H1 (cell line): ENCODE data around the gene ART5. TPM values are rescaled to one million over a fixed set of nuclear protein-coding genes. Genes with fewer than 3 reads are reported as not detected.

Experiments
- CTCF ChIA-PET: fragments of 300-600 bp; sonication (Branson Sonifier 250); formaldehyde crosslinking; loops from one replicate; lab custom pipeline; 2021; ENCODE audit not compliant: partially characterized antibody; lab: Charles Lee
- POLR2A ChIA-PET: fragments of 300-600 bp; sonication (Branson Sonifier 250); formaldehyde crosslinking; loops from one replicate; lab custom pipeline; 2021; ENCODE audit warnings: inconsistent platforms; ENCODE audit not compliant: partially characterized antibody; lab: Charles Lee
- DNase-seq, 2 experiments: peaks; one replicate each; pipeline versions ENCODE4 v3.0.0 to v3.0.0-alpha.2; 2010 to 2022; ENCODE audit warnings: low spot score in 2 of 2, low read depth in 1 of 2, mixed read lengths in 1 of 2
- FAIRE-seq: peaks from 2 replicates; lab custom pipeline; 2011; peaks lifted over from hg19 to GRCh38; lab: Jason Lieb, UNC
- H2AFZ ChIP-seq: 2 replicates; pipeline ENCODE4 v1.8.1; 2012; ENCODE audit warnings: low read length, inconsistent platforms
- H2AK5ac ChIP-seq: 2 replicates; pipeline ENCODE4 v1.6.1; 2013; ENCODE audit warnings: low read depth, low read length
- H2BK120ac ChIP-seq: replicated peaks from 2 replicates; pipeline ENCODE3; 2013; ENCODE audit warnings: low read depth, low read length, inconsistent platforms
- H2BK12ac ChIP-seq: 2 replicates; pipeline ENCODE4 v1.6.1; 2013; ENCODE audit warnings: low read depth, low read length
- H2BK15ac ChIP-seq: 2 replicates; pipeline ENCODE4 v1.6.1; 2013; ENCODE audit warnings: low read length
- H2BK20ac ChIP-seq: 2 replicates; pipeline ENCODE4 v1.6.1; 2013; ENCODE audit warnings: low read length
- H2BK5ac ChIP-seq: 2 replicates; pipeline ENCODE4 v1.6.1; 2013; ENCODE audit warnings: low read depth, low read length
- H3K14ac ChIP-seq: 2 replicates; pipeline ENCODE4 v1.6.1; 2013; ENCODE audit warnings: inconsistent platforms; ENCODE audit not compliant: insufficient read length
- H3K18ac ChIP-seq: 2 replicates; pipeline ENCODE4 v1.6.1; 2013; ENCODE audit warnings: low read length; ENCODE audit errors: extremely low read depth
- H3K23ac ChIP-seq: 2 replicates; pipeline ENCODE4 v1.6.1; 2013; ENCODE audit warnings: inconsistent platforms; ENCODE audit not compliant: insufficient read length
- H3K23me2 ChIP-seq: 2 replicates; pipeline ENCODE4 v1.6.1; 2013; ENCODE audit warnings: low read depth, low read length
- H3K27ac ChIP-seq: 2 replicates; pipeline ENCODE4 v1.6.1; 2011; ENCODE audit warnings: low read depth, low read length, inconsistent platforms
- H3K27me3 ChIP-seq, 4 experiments: replicated peaks in 1 of 4; 1 replicate in 1 of 4; 2 replicates in 3 of 4; pipeline versions ENCODE4 v1.6.1 to v1.8.1; 2011 to 2013; ENCODE audit warnings: low read length in 3 of 4, mild to moderate bottlenecking in 3 of 4, inconsistent platforms in 2 of 4, mixed read lengths in 2 of 4, moderate library complexity in 1 of 4; ENCODE audit not compliant: control insufficient read depth in 3 of 4, insufficient read depth in 3 of 4; ENCODE audit errors: extremely low read depth in 1 of 4
- H3K36me3 ChIP-seq, 4 experiments: 2 replicates each; pipeline versions ENCODE4 v1.6.1 to v1.8.1; 2011 to 2013; ENCODE audit warnings: mild to moderate bottlenecking in 4 of 4, low read length in 3 of 4, moderate library complexity in 2 of 4, control low read depth in 1 of 4, inconsistent platforms in 1 of 4; ENCODE audit not compliant: insufficient read depth in 4 of 4, control insufficient read depth in 2 of 4
- H3K4ac ChIP-seq: replicated peaks from 2 replicates; pipeline ENCODE3; 2013; ENCODE audit warnings: low read length, low read depth, mixed read lengths, inconsistent platforms; ENCODE audit not compliant: insufficient read length
- H3K4me1 ChIP-seq, 4 experiments: replicated peaks in 1 of 4; 1 replicate in 1 of 4; 2 replicates in 3 of 4; pipeline versions ENCODE4 v1.6.1 to v1.8.1; 2011 to 2013; ENCODE audit warnings: low read length in 3 of 4, inconsistent platforms in 2 of 4, mixed read lengths in 1 of 4; ENCODE audit not compliant: insufficient read depth in 4 of 4, control insufficient read depth in 3 of 4
- H3K4me2 ChIP-seq, 2 experiments: 2 replicates each; pipeline versions ENCODE4 v1.6.1 to v1.8.1; 2011 to 2013; ENCODE audit warnings: low read depth in 2 of 2, low read length in 2 of 2, control low read depth in 1 of 2, inconsistent platforms in 1 of 2, mild to moderate bottlenecking in 1 of 2; ENCODE audit not compliant: insufficient read depth in 1 of 2
- H3K4me3 ChIP-seq, 4 experiments: fragments of 200-600, 300-600 bp in 1 of 4; sonication (generic), shearing (Covaris generic), sonication (Bioruptor Twin) in 1 of 4; 2 replicates each; pipeline versions ENCODE4 v1.5.1 to v1.8.1; 2011 to 2016; ENCODE audit warnings: low read length in 4 of 4, low read depth in 3 of 4, control low read depth in 2 of 4, inconsistent platforms in 2 of 4, mild to moderate bottlenecking in 2 of 4, mixed read lengths in 1 of 4, moderate library complexity in 1 of 4; ENCODE audit not compliant: insufficient read depth in 2 of 4; ENCODE audit errors: extremely low read depth in 1 of 4
- H3K56ac ChIP-seq: replicated peaks from 2 replicates; pipeline ENCODE3; 2013; ENCODE audit warnings: low read depth, mild to moderate bottlenecking, mixed read lengths, low read length, inconsistent platforms; ENCODE audit not compliant: insufficient read length
- H3K79me1 ChIP-seq: 2 replicates; pipeline ENCODE4 v1.6.1; 2013; ENCODE audit warnings: low read depth, low read length, control low read depth
- H3K79me2 ChIP-seq, 2 experiments: 2 replicates each; pipeline versions ENCODE4 v1.6.1 to v1.8.1; 2012 to 2013; ENCODE audit warnings: low read length in 2 of 2, mild to moderate bottlenecking in 2 of 2, inconsistent platforms in 1 of 2; ENCODE audit not compliant: insufficient read depth in 2 of 2, control insufficient read depth in 1 of 2
- H3K9ac ChIP-seq, 4 experiments: replicated peaks in 1 of 4; 1 replicate in 1 of 4; 2 replicates in 3 of 4; pipeline versions ENCODE4 v1.6.1 to v1.8.1; 2011 to 2013; ENCODE audit warnings: low read depth in 3 of 4, low read length in 3 of 4, control low read depth in 2 of 4, mild to moderate bottlenecking in 2 of 4, moderate library complexity in 2 of 4, inconsistent platforms in 1 of 4; ENCODE audit errors: extremely low read depth in 1 of 4
- H3K9me3 ChIP-seq, 2 experiments: 2 replicates each; pipeline versions ENCODE4 v1.6.1 to v1.8.1; 2012 to 2013; ENCODE audit warnings: mild to moderate bottlenecking in 2 of 2, moderate library complexity in 2 of 2, control low read depth in 1 of 2, inconsistent platforms in 1 of 2, low read depth in 1 of 2, low read length in 1 of 2, mixed read lengths in 1 of 2; ENCODE audit not compliant: insufficient read depth in 2 of 2
- H4K20me1 ChIP-seq, 2 experiments: replicated peaks in 1 of 2; 2 replicates each; pipeline versions ENCODE3 to v1.8.1; 2011 to 2013; ENCODE audit warnings: inconsistent platforms in 2 of 2, low read length in 2 of 2, mild to moderate bottlenecking in 1 of 2; ENCODE audit not compliant: insufficient read depth in 2 of 2, control insufficient read depth in 1 of 2
- H4K5ac ChIP-seq: 2 replicates; pipeline ENCODE4 v1.6.1; 2013; ENCODE audit warnings: low read length, low read depth, mixed read lengths, inconsistent platforms; ENCODE audit not compliant: insufficient read length
- H4K8ac ChIP-seq: 2 replicates; pipeline ENCODE4 v1.8.0; 2013; ENCODE audit warnings: mild to moderate bottlenecking, moderate library complexity, low read length, inconsistent platforms; ENCODE audit not compliant: insufficient read depth; ENCODE audit errors: extremely low read depth
- H4K91ac ChIP-seq: replicated peaks from 2 replicates; pipeline ENCODE3; 2013; ENCODE audit warnings: low read length, mixed read lengths, inconsistent platforms; ENCODE audit not compliant: insufficient read length
- BCL11A ChIP-seq, 2 experiments: IDR thresholded peaks; one replicate each; pipeline ENCODE4 v1.6.1; 2011; ENCODE audit warnings: low read depth in 2 of 2, low read length in 2 of 2, mild to moderate bottlenecking in 2 of 2
- CHD1 ChIP-seq: IDR thresholded peaks from 2 replicates; pipeline ENCODE4 v1.6.1; 2012; ENCODE audit warnings: low read depth, low read length, improper control_type of control experiment
- CREB1 ChIP-seq: IDR thresholded peaks from 2 replicates; pipeline ENCODE4 v1.6.1; 2012; ENCODE audit warnings: inconsistent platforms
- CTCF ChIP-seq, 3 experiments: IDR thresholded peaks; 1 replicate in 2 of 3; 2 replicates in 1 of 3; pipeline versions ENCODE4 v1.5.1 to v1.6.1; 2011; ENCODE audit warnings: low read length in 3 of 3, mild to moderate bottlenecking in 3 of 3, inconsistent platforms in 2 of 3, low read depth in 1 of 3, moderate library complexity in 1 of 3; ENCODE audit not compliant: insufficient read depth in 1 of 3; ENCODE audit errors: control extremely low read depth in 1 of 3
- KDM1A ChIP-seq: fragments of 200-600, 300-600 bp; sonication (generic); IDR thresholded peaks from 2 replicates; pipeline ENCODE4 v1.7.1; 2016; ENCODE audit warnings: mild to moderate bottlenecking, low read length, borderline replicate concordance
- MAX ChIP-seq: IDR thresholded peaks from 2 replicates; pipeline ENCODE4 v1.6.1; 2012; ENCODE audit warnings: inconsistent platforms
- NRF1 ChIP-seq: IDR thresholded peaks from 2 replicates; pipeline ENCODE4 v1.6.1; 2011; ENCODE audit warnings: mild to moderate bottlenecking, low read depth, low read length, improper control_type of control experiment
- RBBP5 ChIP-seq: IDR thresholded peaks from 2 replicates; pipeline ENCODE4 v1.7.1; 2012; ENCODE audit warnings: low read depth, mild to moderate bottlenecking, inconsistent platforms, low read length, moderate library complexity, borderline replicate concordance
- TAF7 ChIP-seq: optimal IDR thresholded peaks from 2 replicates; pipeline ENCODE3; 2011; ENCODE audit warnings: low read depth, mild to moderate bottlenecking, inconsistent platforms, low read length, moderate library complexity, borderline replicate concordance
- TCF12 ChIP-seq: IDR thresholded peaks from 2 replicates; pipeline ENCODE4 v1.6.1; 2011; ENCODE audit warnings: low read depth, mild to moderate bottlenecking, low read length
- USF2 ChIP-seq: IDR thresholded peaks from 2 replicates; pipeline ENCODE4 v1.6.1; 2011; ENCODE audit warnings: low read length, improper control_type of control experiment
- WGBS, 2 experiments: shearing (Covaris generic) in 1 of 2; methylation state at CpG; one replicate each; pipeline versions ENCODE4 v1.1.6 to v1.1.7; 2013 to 2015; ENCODE audit warnings: low lambda C conversion rate in 2 of 2, mixed read lengths in 2 of 2, inconsistent platforms in 1 of 2, low coverage in 1 of 2, missing lambda C conversion rate in 1 of 2; ENCODE audit not compliant: insufficient replicate concordance in 2 of 2, insufficient coverage in 1 of 2, insufficient read length in 1 of 2; ENCODE audit errors: extremely low coverage in 1 of 2, missing lambda C conversion rate in 1 of 2; 5-methylcytosine and 5-hydroxymethylcytosine counted together
- polyA plus RNA-seq, 7 experiments: library from polyadenylated mRNA; depleted of rRNA in 3 of 7; stranded (reverse) in 5 of 7; unstranded in 2 of 7; fragments of >200 nt in 5 of 7; fragments of 200-250 nt in 2 of 7; gene quantifications; 1 replicate in 5 of 7; 2 replicates in 1 of 7; 4 replicates in 1 of 7; pipeline versions ENCODE4 v1.2.1 to v1.2.3, GENCODE V29; 2011 to 2013; ENCODE audit warnings: missing spikeins in 2 of 7, mixed read lengths in 2 of 7
- total RNA-seq: library from RNA; stranded (reverse); fragmentation: NEBNext Ultra II Directional; extraction: Animal tissue kit (Norgen Biotek cat#: 25700); gene quantifications from 2 replicates; pipeline ENCODE4 v1.2.1, GENCODE V29; 2021

ART5 gene
- total and polyA plus RNA-seq, 2 of the 8 experiments (the other 6 are each of a cell fraction or from before 2014, with no cell fraction given): 6.0 to 7.5 TPM

GRCh38 chr11:3685923-3686322, 44.1 kb upstream of the ART5 start:
- Histone ChIP-seq H3K27ac (no peak overlapping the region), H4K5ac (no peak overlapping the region), H4K20me1 (peaks cover 0 to 2% of the 10 kb centered on the region in 2 experiments), H3K9me3 (no peaks in the 10 kb centered on the region), H3K56ac (no peak overlapping the region), H3K23me2 (no peaks in the 10 kb centered on the region), H3K9ac (no peak overlapping the region), H3K4me2 (no peak overlapping the region), H3K4me1 (no peaks in the 10 kb centered on the region), H3K36me3 (peaks cover 31 to 85% (median 58%) of the 10 kb centered on the region in 4 experiments), H2AK5ac (no peak overlapping the region), H2BK15ac (no peak overlapping the region), H3K4me3 (no peak overlapping the region), H2BK5ac (no peak overlapping the region), H3K27me3 (no peaks in the 10 kb centered on the region), H3K14ac (no peak overlapping the region), H2BK120ac (no peak overlapping the region), H3K23ac (no peak overlapping the region), H2BK20ac (no peak overlapping the region), H4K91ac (no peak overlapping the region), H2AFZ (no peak overlapping the region), H3K4ac (no peak overlapping the region), H4K8ac (no peak overlapping the region), H3K79me1 (no peaks in the 10 kb centered on the region), H3K79me2 (no peaks in the 10 kb centered on the region), H2BK12ac (no peak overlapping the region), H3K18ac (no peak overlapping the region)
- FAIRE-seq: no peak
- ChIA-PET POLR2A (no interaction called here), CTCF (no interaction called here)
- 92% methylated on average over 7 of the region's 7 CpGs; no CpG with 5 or more reads in 1 of the 2 experiments for WGBS, 2 experiments
- no peak for DNase-seq
- TF ChIP-seq MAX (no peak), BCL11A (IDR thresholded peaks at IDR 0.05; ENCODE audit: low read depth in 2 of 2, low read length in 2 of 2) (no peak), RBBP5 (no peak), USF2 (no peak), TAF7 (no peak), CTCF (IDR thresholded peaks at IDR 0.05; ENCODE audit: control extremely low read depth in 1 of 3, insufficient read depth in 1 of 3, low read depth in 1 of 3, low read length in 3 of 3) (no peak), NRF1 (no peak), CREB1 (no peak), CHD1 (no peak), TCF12 (no peak), KDM1A (no peak)
